Stimulated activated CD4-positive, alpha-beta T cell treated with anti-CD3 and anti-CD28 coated beads, TNF-alpha, amount 100 ng/mL, for 1 hour (primary cell): ENCODE results near the gene SETDB1.
"Not testable (repeated sequence)": the region's sequence is repeated elsewhere in the genome, so short reads cannot be mapped to it uniquely, and the experiment has no call there.

Experiments used
- DNase-seq, 3 donors: peaks; one replicate each; pipeline ENCODE4 v3.0.0-alpha.2; 2020; ENCODE audit warnings: low read depth in 3 of 3, low spot score in 1 of 3

Gene SETDB1

GRCh38 chr1:150928775-150929174, 2.6 kb downstream of the SETDB1 start:
- DNase-seq = not testable (repeated sequence)

GRCh38 chr1:150931773-150932172, 5.6 kb downstream of the SETDB1 start:
- no peak for DNase-seq

GRCh38 chr1:150944856-150945255, 18.7 kb downstream of the SETDB1 start:
- no peak for DNase-seq

GRCh38 chr1:150954708-150955107, 28.5 kb downstream of the SETDB1 start:
- no peak for DNase-seq

- DNase-seq = no peak
These were observed 29.1 kb downstream of the SETDB1 start for GRCh38 chr1:150955280-150955679.

- DNase-seq = no peak
These were observed 31.5 kb downstream of the SETDB1 start for GRCh38 chr1:150957666-150958065.

GRCh38 chr1:150960646-150961045, 34.5 kb downstream of the SETDB1 start:
- no peak for DNase-seq

- no peak for DNase-seq
These were observed 35.6 kb downstream of the SETDB1 start for GRCh38 chr1:150961756-150962155.

- DNase-seq = no peak
These were observed 37.4 kb downstream of the SETDB1 start for GRCh38 chr1:150963321-150964163.

- DNase-seq = no peak
These were observed 38.0 kb downstream of the SETDB1 start for GRCh38 chr1:150964164-150964489.

- DNase-seq = no peak
These were observed 39.4 kb downstream of the SETDB1 start for GRCh38 chr1:150965605-150966004.

- no peak for DNase-seq
These were observed 39.8 kb downstream of the SETDB1 start for GRCh38 chr1:150966011-150966410.

- no peak for DNase-seq
These were observed 41.8 kb downstream of the SETDB1 start for GRCh38 chr1:150967936-150968335.

GRCh38 chr1:150968491-150968890, 42.3 kb downstream of the SETDB1 start:
- DNase-seq = no peak

- DNase-seq = no peak
These were observed 43.5 kb downstream of the SETDB1 start for GRCh38 chr1:150969626-150970025.

GRCh38 chr1:150970808-150971582, 44.8 kb downstream of the SETDB1 start:
- DNase-seq = no peak

GRCh38 chr1:150971583-150972416, 45.6 kb downstream of the SETDB1 start:
- DNase-seq = no peak

- DNase-seq = no peak
These were observed 46.3 kb downstream of the SETDB1 start for GRCh38 chr1:150972417-150972940.

- DNase-seq = no peak
These were observed 47.2 kb downstream of the SETDB1 start for GRCh38 chr1:150973258-150973835.

- peak in 1 of 3 donors; percentile 30 for DNase-seq
These were observed 47.8 kb downstream of the SETDB1 start for GRCh38 chr1:150973836-150974579.
